Kidney (tissue), 14 donors: ENCODE measurements around the gene SLC22A23. TPM values are rescaled to one million over a fixed set of nuclear protein-coding genes. Genes with fewer than 3 reads are reported as not detected.

Source experiments
- DNase-seq, 5 donors: peaks; one replicate each; pipeline ENCODE4 v3.0.0-alpha.2; 2013 to 2020
- FAIRE-seq: peaks from 2 replicates; lab custom pipeline; 2012; peaks lifted over from hg19 to GRCh38; lab: Jason Lieb, UNC
- H3K27ac ChIP-seq, 2 donors: one replicate each; pipeline ENCODE4 v1.7.0; 2013; ENCODE audit warnings: low read depth in 2 of 2, low read length in 2 of 2, inconsistent platforms in 1 of 2
- H3K27me3 ChIP-seq: one replicate; pipeline ENCODE4 v1.7.1; 2013; ENCODE audit warnings: low read length, inconsistent platforms; ENCODE audit not compliant: control insufficient read depth, insufficient read depth
- H3K36me3 ChIP-seq, 3 donors: one replicate each; pipeline versions ENCODE4 v1.7.0 to v1.7.1; 2013; ENCODE audit warnings: low read length in 3 of 3, control low read depth in 1 of 3, inconsistent platforms in 1 of 3; ENCODE audit not compliant: insufficient read depth in 3 of 3, control insufficient read depth in 2 of 3
- H3K4me1 ChIP-seq, 3 donors: one replicate each; pipeline versions ENCODE4 v1.7.0 to v1.7.1; 2013; ENCODE audit warnings: low read length in 3 of 3, inconsistent platforms in 1 of 3, low read depth in 1 of 3; ENCODE audit not compliant: control insufficient read depth in 2 of 3, insufficient read depth in 2 of 3
- H3K4me3 ChIP-seq, 3 donors: one replicate each; pipeline versions ENCODE4 v1.7.0 to v1.8.1; 2013; ENCODE audit warnings: low read length in 3 of 3, control low read depth in 1 of 3, inconsistent platforms in 1 of 3
- H3K9ac ChIP-seq, 3 donors: one replicate each; pipeline versions ENCODE4 v1.7.0 to v1.7.1; 2013; ENCODE audit warnings: low read length in 3 of 3, control low read depth in 1 of 3, inconsistent platforms in 1 of 3
- H3K9me3 ChIP-seq, 3 donors: one replicate each; pipeline versions ENCODE4 v1.7.0 to v1.7.1; 2013; ENCODE audit warnings: low read length in 3 of 3, control low read depth in 1 of 3, inconsistent platforms in 1 of 3; ENCODE audit not compliant: control insufficient read depth in 2 of 3, insufficient read depth in 1 of 3
- CTCF ChIP-seq: IDR thresholded peaks from 3 replicates; pipeline ENCODE4 v1.5.1; 2012; ENCODE audit warnings: mild to moderate bottlenecking, moderate library complexity, borderline replicate concordance; ENCODE audit not compliant: insufficient read depth; ENCODE audit errors: extremely low read depth
- intact Hi-C: fragments of 100-400 bp; cut with DNase I; formaldehyde crosslinking; loops from one replicate; pipeline ENCODE4 v1.11.1; 2022
- polyA plus RNA-seq: library from polyadenylated mRNA; stranded (reverse); fragments of 350-450 nt; fragmentation: Illumina TruSeq; extraction: RNeasy Lipid Tissue Mini Kit (QIAGEN cat#74804); gene quantifications from one replicate; pipeline ENCODE4 v1.2.3, GENCODE V29; 2014; ENCODE audit warnings: low read depth, low replicate concordance; ENCODE audit not compliant: insufficient read depth
- total RNA-seq: library from RNA; stranded (reverse); fragmentation: NEBNext Ultra II Directional; extraction: Animal tissue kit (Norgen Biotek cat#: 25700); gene quantifications from one replicate; pipeline ENCODE4 v1.2.1, GENCODE V29; 2021
- donor health status: control.
- donor health status: control.
- donor health status: control.
- donor health status: control.
- donor health status: control.
- donor health status: DM: yes; HTN: yes; CAD: no.
- donor health status: Normal renal cell carcinoma (clear cell type).

The SLC22A23 gene
- total and polyA plus RNA-seq, 2 donors from 2014 or later, result 5.3 to 5.7 TPM

DNA sequence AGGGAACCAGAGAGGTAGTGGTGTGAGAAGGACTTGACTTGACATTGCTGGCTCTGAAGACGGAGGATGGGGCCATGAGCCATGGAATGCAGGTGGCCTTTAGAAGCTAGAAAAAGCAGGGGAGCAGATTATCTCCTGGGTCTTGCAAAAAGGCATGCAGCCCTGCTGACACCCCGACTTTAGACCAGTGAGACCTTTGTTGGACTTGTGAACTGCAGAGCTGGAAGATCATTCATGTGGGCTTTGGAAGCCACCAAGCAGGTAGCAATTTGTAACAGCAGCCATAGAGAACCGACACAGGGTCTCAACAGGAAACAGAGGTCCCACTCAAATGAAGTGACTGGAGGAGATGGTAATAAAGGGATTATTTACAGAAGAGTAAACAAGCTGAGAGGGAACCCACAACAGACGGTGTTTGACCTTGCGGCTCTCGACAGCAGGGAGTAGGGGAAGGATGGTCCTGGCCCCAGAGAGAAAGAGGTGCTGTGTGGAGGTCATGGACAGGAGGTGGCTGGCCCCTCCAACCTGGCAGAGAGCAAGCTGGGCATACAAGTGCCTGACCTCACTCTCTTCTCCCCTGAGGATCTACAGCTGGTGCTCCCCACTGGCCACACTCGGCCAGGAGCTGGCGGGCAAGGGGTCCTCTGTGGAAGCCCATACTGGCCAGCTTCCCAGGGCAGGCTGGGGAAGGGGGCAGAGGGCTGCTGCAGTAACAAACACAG, 43.9 kb downstream of the SLC22A23 start:
- Histone ChIP-seq H3K9ac (no peak overlapping the region), H3K27ac (no peak overlapping the region), H3K36me3 (peaks cover 0 to 3% (median 0%) of the 10 kb centered on the region in 3 donors), H3K9me3 (peaks cover 0 to 2% (median 0%) of the 10 kb centered on the region in 3 donors), H3K4me3 (no peak overlapping the region), H3K27me3 (no peaks in the 10 kb centered on the region), H3K4me1 (peaks cover 0 to 11% (median 0%) of the 10 kb centered on the region in 3 donors)
- FAIRE-seq (no peak), DNase-seq (no peak)
- intact Hi-C loops, result no loop called here
- TF ChIP-seq CTCF, result no peak

DNA sequence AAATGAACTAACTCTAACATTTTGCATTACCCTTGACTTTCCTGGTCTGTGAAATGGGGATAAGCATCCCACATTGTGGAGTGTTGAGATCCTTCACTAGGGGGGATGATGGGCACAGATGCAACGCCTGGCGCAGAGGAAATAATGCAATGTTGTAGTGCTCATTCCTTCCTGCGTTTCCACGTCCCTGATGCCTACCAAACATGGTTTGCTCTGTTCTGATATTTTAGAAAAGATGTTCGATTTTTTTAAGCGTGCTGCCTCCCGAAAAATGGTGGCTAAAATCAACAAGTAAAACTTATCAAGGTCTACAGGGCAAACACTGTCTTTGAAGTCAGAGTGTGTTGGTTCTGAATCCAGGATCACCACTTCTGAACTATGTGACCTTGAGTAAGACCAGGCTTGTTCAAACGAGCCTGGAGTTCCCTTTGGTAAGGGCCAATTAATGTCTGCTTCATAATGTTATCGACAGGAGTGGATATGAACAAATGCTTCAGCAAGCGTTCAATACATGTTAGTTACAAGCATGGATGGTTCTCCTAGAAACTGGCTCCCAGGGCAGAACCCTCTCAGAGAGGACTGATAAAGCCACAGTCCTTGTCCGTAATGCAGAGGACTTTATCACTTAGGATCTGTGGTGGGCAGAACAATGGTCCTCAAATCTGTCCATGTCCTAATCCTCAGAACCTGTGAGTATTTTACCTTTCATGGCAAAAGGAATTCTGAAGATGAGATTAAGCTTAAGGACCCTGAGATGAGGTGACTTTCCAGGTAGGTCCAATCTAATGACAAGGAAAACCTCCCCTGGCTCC, 44.7 kb downstream of the SLC22A23 start:
- no peak for TF ChIP-seq CTCF
- intact Hi-C loops, result no loop called here
- no peak overlapping the region for H3K4me3 ChIP-seq
- FAIRE-seq (no peak), DNase-seq (no peak)
- no peak overlapping the region for H3K9ac ChIP-seq
- H3K36me3 ChIP-seq, result peaks cover 0 to 3% (median 0%) of the 10 kb centered on the region in 3 donors
- H3K4me1 ChIP-seq, result peaks cover 0 to 11% (median 0%) of the 10 kb centered on the region in 3 donors
- peaks cover 0 to 2% (median 0%) of the 10 kb centered on the region in 3 donors for H3K9me3 ChIP-seq
- no peaks in the 10 kb centered on the region for H3K27me3 ChIP-seq
- H3K27ac ChIP-seq, result no peak overlapping the region

DNA sequence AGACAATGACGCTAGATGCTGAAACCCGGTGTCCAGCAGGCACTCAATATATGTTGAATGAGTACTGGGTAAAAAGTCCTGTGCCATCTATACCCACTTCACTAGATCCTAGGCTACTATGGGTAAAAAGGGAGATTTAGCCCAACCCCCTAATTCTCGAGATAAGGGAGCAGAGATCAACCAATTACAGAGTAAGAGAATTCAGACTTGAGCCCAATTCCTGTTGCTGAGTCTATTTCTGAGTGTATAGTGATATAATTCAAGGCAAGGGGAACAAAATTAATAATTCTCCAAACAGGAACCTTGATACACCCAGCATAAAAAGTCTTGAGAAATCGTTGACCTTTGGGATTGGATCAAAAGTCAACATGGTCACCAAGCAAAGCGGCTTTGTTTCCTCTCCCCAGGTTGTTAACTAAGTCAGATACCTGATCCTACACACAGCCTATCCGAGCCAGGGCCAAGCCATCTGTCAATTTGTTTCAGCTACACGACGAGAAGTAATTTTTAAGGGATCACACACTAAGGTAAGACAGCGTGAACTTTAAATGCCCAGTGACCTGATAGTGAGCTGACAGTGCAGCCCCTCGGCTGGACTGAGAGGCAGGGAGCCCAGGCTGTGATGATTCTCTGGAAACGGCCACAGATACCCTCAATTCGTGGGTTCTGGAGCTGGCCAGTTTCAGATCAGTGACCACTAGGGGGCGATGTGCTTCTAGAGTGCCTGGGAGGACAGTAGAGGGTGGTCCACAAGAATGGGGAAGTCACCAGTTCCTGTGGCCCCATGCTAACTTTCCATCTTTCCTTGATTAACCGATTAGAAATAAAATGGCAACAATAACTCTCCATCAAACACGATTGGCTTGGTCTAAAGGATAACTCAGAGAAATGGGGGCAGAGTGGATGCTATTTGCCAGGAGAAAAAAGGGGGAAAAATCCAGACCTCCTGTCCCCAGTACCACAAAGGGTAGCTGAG, 46.2 kb downstream of the SLC22A23 start:
- intact Hi-C loops, result no loop called here
- H3K36me3 ChIP-seq, result peaks cover 0 to 3% (median 0%) of the 10 kb centered on the region in 3 donors
- H3K4me1 ChIP-seq, result peaks cover 0 to 19% (median 0%) of the 10 kb centered on the region in 3 donors
- peak; percentile 76 for TF ChIP-seq CTCF
- DNase-seq (peak in 4 of 5 donors; percentile 70 to 85 (median 76)), FAIRE-seq (no peak)
- H3K27me3 ChIP-seq, result no peaks in the 10 kb centered on the region
- H3K4me3 ChIP-seq, result peak overlapping the region in 1 of 3 donors; percentile 14
- H3K27ac ChIP-seq, result peak overlapping the region in 1 of 2 donors; percentile 43
- H3K9me3 ChIP-seq, result peaks cover 0 to 2% (median 0%) of the 10 kb centered on the region in 3 donors
- no peak overlapping the region for H3K9ac ChIP-seq
